Measurements from ENCODE around the gene KIF1A.
A peak's percentile ranks its signal among the peaks of the same experiment; 100 is the strongest.

Gene KIF1A

GRCh38 chr2:240820607-240821428, 799 bp upstream of the KIF1A start:
- DNase-seq (ENCODE audit: low spot score): peak; percentile 75

- peak; percentile 71 for DNase-seq (ENCODE audit: low spot score)
Observed at GRCh38 chr2:240819126-240819857, 727 bp downstream of the KIF1A start.

- DNase-seq (ENCODE audit: low spot score): peak; percentile 42
Observed at GRCh38 chr2:240818293-240819125, 1.5 kb downstream of the KIF1A start.

- peak; percentile 45 for DNase-seq (ENCODE audit: low spot score)
Observed at GRCh38 chr2:240817496-240818292, 2.3 kb downstream of the KIF1A start.

GRCh38 chr2:240816584-240817495, 3.2 kb downstream of the KIF1A start:
- DNase-seq (ENCODE audit: low spot score): peak; percentile 43

- no peak for DNase-seq (ENCODE audit: low spot score)
Observed at GRCh38 chr2:240815761-240816583, 4.0 kb downstream of the KIF1A start.

- peak; percentile 33 for DNase-seq (ENCODE audit: low spot score)
Observed at GRCh38 chr2:240814946-240815760, 4.9 kb downstream of the KIF1A start.

- no peak for DNase-seq (ENCODE audit: low spot score)
Observed at GRCh38 chr2:240814280-240814679, 5.7 kb downstream of the KIF1A start.

GRCh38 chr2:240813231-240813921, 6.6 kb downstream of the KIF1A start:
- peak; percentile 32 for DNase-seq (ENCODE audit: low spot score)

- peak; percentile 36 for DNase-seq (ENCODE audit: low spot score)
Observed at GRCh38 chr2:240812721-240813120, 7.3 kb downstream of the KIF1A start.

- DNase-seq (ENCODE audit: low spot score): no peak
Observed at GRCh38 chr2:240812301-240812680, 7.7 kb downstream of the KIF1A start.

GRCh38 chr2:240811346-240812300, 8.4 kb downstream of the KIF1A start:
- DNase-seq (ENCODE audit: low spot score): peak; percentile 32

GRCh38 chr2:240810621-240811020, 9.4 kb downstream of the KIF1A start:
- DNase-seq (ENCODE audit: low spot score): peak; percentile 26

GRCh38 chr2:240810199-240810598, 9.8 kb downstream of the KIF1A start:
- DNase-seq (ENCODE audit: low spot score): no peak

GRCh38 chr2:240809276-240809675, 10.7 kb downstream of the KIF1A start:
- DNase-seq (ENCODE audit: low spot score): no peak

GRCh38 chr2:240806459-240806858, 13.6 kb downstream of the KIF1A start:
- no peak for DNase-seq (ENCODE audit: low spot score)

- peak; percentile 29 for DNase-seq (ENCODE audit: low spot score)
Observed at GRCh38 chr2:240806006-240806405, 14.0 kb downstream of the KIF1A start.

Measured in ecto neural progenitor cell (in vitro differentiated cells).